Measurements from ENCODE around the gene G6PC2. TPM values are rescaled to one million over a fixed set of nuclear protein-coding genes. Genes with fewer than 3 reads are reported as not detected.

Gene G6PC2
- total and polyA plus RNA-seq, 2 of the 8 experiments (the other 6 are each of a cell fraction or from before 2014, with no cell fraction given), result not detected

- Histone ChIP-seq H2BK20ac (ENCODE audit: low read length) (no peak overlapping the region), H3K9ac (replicated peaks in 1 of 4; ENCODE audit: extremely low read depth in 1 of 4, low read depth in 3 of 4, low read length in 3 of 4) (no peak overlapping the region), H3K79me2 (ENCODE audit: control insufficient read depth in 1 of 2, insufficient read depth in 2 of 2, low read length in 2 of 2) (no peaks in the 10 kb centered on the region), H2BK15ac (ENCODE audit: low read length) (no peak overlapping the region), H4K91ac (replicated peaks; ENCODE audit: insufficient read length, low read length) (no peak overlapping the region), H2AFZ (ENCODE audit: low read length) (no peak overlapping the region), H3K56ac (replicated peaks; ENCODE audit: insufficient read length, low read depth, low read length) (no peak overlapping the region), H3K4me2 (ENCODE audit: insufficient read depth in 1 of 2, low read depth in 2 of 2, low read length in 2 of 2) (no peak overlapping the region), H4K8ac (ENCODE audit: extremely low read depth, insufficient read depth, low read length) (no peak overlapping the region), H3K14ac (ENCODE audit: insufficient read length) (no peak overlapping the region), H3K27ac (ENCODE audit: low read depth, low read length) (no peak overlapping the region), H3K23me2 (ENCODE audit: low read depth, low read length) (no peaks in the 10 kb centered on the region), H3K4me1 (replicated peaks in 1 of 4; ENCODE audit: control insufficient read depth in 3 of 4, insufficient read depth in 4 of 4, low read length in 3 of 4) (no peaks in the 10 kb centered on the region), H3K79me1 (ENCODE audit: low read depth, low read length) (no peaks in the 10 kb centered on the region), H3K9me3 (ENCODE audit: insufficient read depth in 2 of 2, low read depth in 1 of 2, low read length in 1 of 2) (no peaks in the 10 kb centered on the region), H4K20me1 (replicated peaks in 1 of 2; ENCODE audit: control insufficient read depth in 1 of 2, insufficient read depth in 2 of 2, low read length in 2 of 2) (no peaks in the 10 kb centered on the region), H3K18ac (ENCODE audit: extremely low read depth, low read length) (no peak overlapping the region), H2BK120ac (replicated peaks; ENCODE audit: low read depth, low read length) (no peak overlapping the region), H3K36me3 (ENCODE audit: control insufficient read depth in 2 of 4, insufficient read depth in 4 of 4, low read length in 3 of 4) (no peaks in the 10 kb centered on the region), H2BK5ac (ENCODE audit: low read depth, low read length) (no peak overlapping the region), H4K5ac (ENCODE audit: insufficient read length, low read depth, low read length) (no peak overlapping the region), H3K27me3 (replicated peaks in 1 of 4; ENCODE audit: control insufficient read depth in 3 of 4, extremely low read depth in 1 of 4, insufficient read depth in 3 of 4, low read length in 3 of 4) (no peaks in the 10 kb centered on the region), H2AK5ac (ENCODE audit: low read depth, low read length) (no peak overlapping the region), H2BK12ac (ENCODE audit: low read depth, low read length) (no peak overlapping the region), H3K4ac (replicated peaks; ENCODE audit: insufficient read length, low read depth, low read length) (no peak overlapping the region), H3K23ac (ENCODE audit: insufficient read length) (no peak overlapping the region), H3K4me3 (ENCODE audit: extremely low read depth in 1 of 4, insufficient read depth in 2 of 4, low read depth in 3 of 4, low read length in 4 of 4) (no peak overlapping the region)
- ChIA-PET POLR2A (ENCODE audit: partially characterized antibody) (no interaction called here), CTCF (ENCODE audit: partially characterized antibody) (interaction anchor here (1.0 to 4.8 kb wide), 15 partner anchors 9 to 625 kb away, joined by 3 to 48 read pairs (median 4); no protein-coding TSS in a partner anchor)
- no peak for DNase-seq (ENCODE audit: low read depth in 1 of 2, low spot score in 2 of 2)
- no peak for FAIRE-seq
- 94% methylated on average over 1 of the region's 1 CpG; no CpG with 5 or more reads in 1 of the 2 experiments for WGBS, 2 experiments (ENCODE audit: extremely low coverage in 1 of 2, insufficient coverage in 1 of 2, insufficient read length in 1 of 2, insufficient replicate concordance in 2 of 2, low coverage in 1 of 2, low lambda C conversion rate in 2 of 2, missing lambda C conversion rate in 1 of 2)
- no peak for TF ChIP-seq RNF2 (IDR thresholded peaks at IDR 0.05; ENCODE audit: borderline replicate concordance, low read depth, low read length, missing control alignments, poor library complexity, severe bottlenecking)
- TF ChIP-seq SUZ12 (IDR thresholded peaks at IDR 0.05; ENCODE audit: low read length), result no peak
- TF ChIP-seq CTCF (IDR thresholded peaks at IDR 0.05; ENCODE audit: control extremely low read depth in 1 of 3, insufficient read depth in 1 of 3, low read depth in 1 of 3, low read length in 3 of 3), result no peak
- no peak for TF ChIP-seq NANOG (IDR thresholded peaks at IDR 0.05; ENCODE audit: insufficient read depth, low read depth, low read length, poor library complexity, severe bottlenecking)
- TF ChIP-seq MAX (IDR thresholded peaks at IDR 0.05), result no peak
- TF ChIP-seq GTF2F1 (IDR thresholded peaks at IDR 0.05; ENCODE audit: borderline replicate concordance, low read depth, low read length), result no peak
- no peak for TF ChIP-seq TAF1 (IDR thresholded peaks at IDR 0.05; ENCODE audit: low read depth, low read length)
- no peak for TF ChIP-seq BRCA1 (IDR thresholded peaks at IDR 0.05; ENCODE audit: low read depth, low read length)
- TF ChIP-seq USF2 (IDR thresholded peaks at IDR 0.05; ENCODE audit: low read length), result no peak
- TF ChIP-seq CBX8 (IDR thresholded peaks at IDR 0.05; ENCODE audit: borderline replicate concordance, low read depth, low read length), result no peak
Observed at GRCh38 chr2:168949324-168949723, 48.2 kb downstream of the G6PC2 start.
